GOT3 (cell line): ENCODE data around the gene ACBD7.

ENCODE experiments used
- DNase-seq: peaks from one replicate; lab custom pipeline; 2025; ENCODE audit warnings: mixed read lengths; lab: John Stamatoyannopoulos, UW

The ACBD7 gene

GRCh38 chr10:15091418-15091817 is 2.8 kb upstream of the ACBD7 start:
- DNase-seq: no peak

DNA sequence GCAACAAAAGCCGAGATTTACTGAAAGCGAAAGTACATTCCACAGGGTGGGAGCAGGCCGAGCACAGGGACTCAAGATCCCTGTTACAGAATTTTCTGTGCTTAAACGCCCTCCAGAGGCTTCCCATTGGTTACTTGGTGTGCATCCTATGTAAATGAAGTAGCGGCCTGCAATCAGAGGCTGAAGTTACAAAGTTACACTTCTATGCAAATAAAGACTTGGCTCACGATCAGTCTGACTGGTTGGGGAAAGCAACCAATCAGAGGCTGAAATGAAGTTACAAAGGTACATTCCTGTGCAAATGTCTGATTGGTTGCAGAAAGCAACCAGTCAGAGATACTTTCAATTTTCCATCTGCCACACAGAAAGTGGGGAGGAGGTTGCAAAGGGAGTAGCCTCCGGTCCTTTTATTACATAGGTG is 4.1 kb downstream of the ACBD7 start:
- peak; percentile 20 for DNase-seq

- no peak for DNase-seq
Measured at GRCh38 chr10:15083674-15084501, 4.7 kb downstream of the ACBD7 start.

DNA sequence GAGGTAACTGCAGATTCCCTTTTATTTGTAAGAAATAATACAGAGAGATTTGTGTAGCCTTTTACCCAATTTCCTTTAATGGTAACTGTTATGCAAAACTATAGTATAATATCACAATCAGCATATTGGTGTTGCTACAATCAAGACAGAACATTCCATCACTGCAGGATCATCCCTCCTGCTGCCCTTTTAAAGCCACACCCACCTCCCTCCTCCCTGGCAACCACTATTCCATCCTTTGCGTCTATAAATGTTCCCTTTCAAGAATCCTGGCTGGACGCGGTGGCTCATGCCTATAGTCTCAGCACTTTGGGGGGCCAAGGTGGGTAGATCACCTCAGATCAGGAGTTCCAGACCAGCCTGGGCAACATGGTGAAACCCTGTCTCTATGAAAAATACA is 13.2 kb downstream of the ACBD7 start:
- DNase-seq: no peak

DNA sequence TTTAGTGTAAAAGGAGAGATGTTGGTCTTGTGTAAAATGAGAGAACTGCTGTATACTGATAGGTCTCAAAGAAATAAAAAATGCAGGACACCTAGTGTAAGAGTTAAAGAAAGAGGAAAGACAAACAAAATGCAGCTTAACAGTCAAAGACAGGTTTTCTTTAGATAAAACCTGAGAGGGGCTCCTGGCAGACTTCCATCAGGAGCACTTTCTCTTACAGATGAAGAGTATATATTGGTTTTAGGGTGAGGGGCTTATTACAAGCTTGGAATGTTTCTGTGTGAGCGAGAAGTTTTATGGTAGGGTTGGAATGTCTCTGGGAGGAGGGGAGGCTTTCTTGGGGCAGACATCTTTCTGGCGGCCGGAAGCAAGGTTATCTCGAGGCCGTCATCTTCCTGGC is 16.2 kb downstream of the ACBD7 start:
- no peak for DNase-seq

DNA sequence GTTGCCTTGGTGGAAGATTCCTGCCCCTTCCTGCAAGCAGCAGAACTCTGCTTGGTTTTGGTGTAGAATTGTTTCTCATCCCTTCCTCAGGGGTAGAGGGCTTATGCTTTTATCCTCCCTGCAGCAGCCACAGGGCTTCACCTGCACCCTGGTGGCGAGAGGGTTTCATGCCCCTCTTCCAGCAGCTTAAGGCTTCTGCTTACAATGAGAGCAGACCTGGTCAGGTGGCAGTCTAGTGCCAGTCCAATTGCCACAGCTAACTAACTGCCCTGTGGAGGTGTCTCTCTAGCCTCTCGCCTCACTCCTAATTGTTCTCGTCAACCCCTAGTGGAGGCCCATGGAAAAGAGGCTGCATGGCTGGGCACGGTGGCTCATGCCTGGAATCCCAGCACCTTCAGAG is 19.3 kb downstream of the ACBD7 start:
- DNase-seq: no peak

GRCh38 chr10:15068802-15069201 is 19.8 kb downstream of the ACBD7 start:
- no peak for DNase-seq

- no peak for DNase-seq
Measured at GRCh38 chr10:15067154-15067553, 21.4 kb downstream of the ACBD7 start.

DNA sequence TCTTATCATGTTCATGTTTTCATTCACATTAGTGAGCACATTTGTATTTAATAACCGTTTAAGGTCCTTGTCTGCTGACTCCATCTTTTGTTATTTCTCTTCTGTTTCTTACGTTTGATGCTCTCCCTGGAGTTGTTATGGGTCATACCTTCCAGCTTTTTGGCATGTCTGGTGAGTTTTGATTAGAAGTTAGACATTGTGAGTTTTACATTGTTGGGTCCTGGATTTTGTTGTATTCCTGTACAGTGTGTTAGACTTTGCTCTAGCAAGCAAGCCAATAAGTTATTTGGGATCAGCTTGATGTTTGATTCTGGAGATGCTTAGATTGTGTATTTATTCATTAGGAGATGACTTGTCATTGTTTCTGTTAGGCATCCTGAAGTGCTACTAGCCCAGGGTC is 27.9 kb downstream of the ACBD7 start:
- no peak for DNase-seq

DNA sequence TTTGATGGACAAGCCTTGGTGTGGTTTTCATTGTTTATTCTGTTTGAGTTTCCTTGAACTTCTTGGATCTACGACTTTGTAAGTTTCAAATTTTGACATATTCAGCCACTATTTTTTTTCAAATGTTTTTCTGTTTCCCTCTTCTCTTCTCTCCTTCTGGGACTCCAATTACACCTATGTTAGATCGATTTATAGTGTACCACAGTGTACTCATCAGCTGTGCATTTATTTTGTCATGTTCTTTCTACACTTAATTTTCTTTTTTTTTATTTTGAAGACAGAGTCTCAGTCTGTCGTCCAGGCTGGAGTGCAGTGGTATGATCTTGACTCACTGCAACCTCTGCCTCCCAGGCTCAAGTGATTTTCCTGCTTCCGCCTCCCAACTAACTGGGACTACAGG is 28.7 kb downstream of the ACBD7 start:
- DNase-seq: no peak

GRCh38 chr10:15058689-15059088 is 29.9 kb downstream of the ACBD7 start:
- DNase-seq: no peak

GRCh38 chr10:15053061-15053460 is 35.5 kb downstream of the ACBD7 start:
- no peak for DNase-seq

DNA sequence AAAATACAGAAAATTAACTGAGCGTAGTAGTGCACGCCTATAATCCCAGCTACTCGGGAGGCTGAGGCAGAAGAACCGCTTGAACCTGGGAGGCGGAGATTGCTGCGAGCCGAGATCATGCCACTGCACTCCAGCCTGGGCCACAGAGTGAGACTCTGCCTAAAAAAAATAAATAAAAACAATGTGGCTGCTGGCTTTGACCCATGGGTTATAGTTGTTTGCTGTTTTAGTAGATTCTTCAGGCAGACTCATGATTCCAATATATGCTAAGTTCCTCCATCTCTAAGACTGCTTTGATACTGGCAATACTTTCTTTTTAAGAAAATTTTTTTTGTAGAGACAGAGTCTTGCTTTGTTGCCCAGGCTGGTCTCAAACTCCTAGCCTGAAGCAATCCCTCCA is 36.5 kb downstream of the ACBD7 start:
- DNase-seq: no peak

- no peak for DNase-seq
Measured at GRCh38 chr10:15049533-15049932, 39.0 kb downstream of the ACBD7 start.

GRCh38 chr10:15046626-15047025 is 42.0 kb downstream of the ACBD7 start:
- DNase-seq: no peak

GRCh38 chr10:15045380-15045779 is 43.2 kb downstream of the ACBD7 start:
- no peak for DNase-seq

DNA sequence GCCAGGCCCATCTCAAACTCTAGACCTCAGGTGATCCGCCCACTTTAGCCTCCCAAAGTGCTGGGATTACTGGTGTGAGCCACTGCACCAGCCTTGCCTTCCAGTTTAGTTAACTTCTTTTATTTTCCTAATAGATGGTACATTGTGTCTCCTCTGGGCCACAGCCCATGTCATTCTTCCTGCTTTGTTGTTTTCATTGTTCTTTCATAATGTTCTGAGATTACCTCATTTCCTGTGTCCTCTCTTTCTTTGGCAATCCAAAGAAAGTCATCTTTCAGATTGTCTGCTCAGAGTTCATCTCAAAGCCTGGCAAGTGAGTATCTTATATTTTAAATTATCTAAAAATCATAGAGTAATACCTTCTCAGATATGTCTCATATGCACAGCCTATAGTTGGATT is 44.9 kb downstream of the ACBD7 start, which contains the start of gene OLAH:
TSS of gene OLAH (plus strand) at position 270 of the 400 bp plus-strand sequence. CDS start 3,346 bp downstream, outside the sequence.
- DNase-seq: no peak

DNA sequence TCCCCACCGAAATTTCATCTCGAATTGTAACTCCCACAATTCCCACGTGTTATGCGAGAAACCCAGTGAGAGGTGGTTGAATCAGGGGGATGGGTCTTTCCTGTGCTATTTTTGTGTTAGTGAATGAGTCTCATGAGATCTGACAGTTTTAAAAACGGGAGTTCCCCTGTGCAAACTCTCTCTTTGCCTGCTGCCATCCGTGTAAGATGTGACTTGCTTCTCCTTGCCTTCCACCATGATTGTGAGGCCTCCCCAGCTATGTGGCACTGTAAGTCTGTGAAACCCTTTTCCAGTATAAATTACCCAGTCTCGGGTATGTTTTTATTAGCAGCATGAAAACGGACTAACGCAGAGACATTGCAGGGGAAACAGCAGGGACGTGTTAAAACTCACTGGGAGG is 50.2 kb downstream of the ACBD7 start:
- DNase-seq: no peak

GRCh38 chr10:15037691-15038090 is 50.9 kb downstream of the ACBD7 start:
- no peak for DNase-seq

- no peak for DNase-seq
Measured at GRCh38 chr10:15035385-15036301, 52.9 kb downstream of the ACBD7 start.

DNA sequence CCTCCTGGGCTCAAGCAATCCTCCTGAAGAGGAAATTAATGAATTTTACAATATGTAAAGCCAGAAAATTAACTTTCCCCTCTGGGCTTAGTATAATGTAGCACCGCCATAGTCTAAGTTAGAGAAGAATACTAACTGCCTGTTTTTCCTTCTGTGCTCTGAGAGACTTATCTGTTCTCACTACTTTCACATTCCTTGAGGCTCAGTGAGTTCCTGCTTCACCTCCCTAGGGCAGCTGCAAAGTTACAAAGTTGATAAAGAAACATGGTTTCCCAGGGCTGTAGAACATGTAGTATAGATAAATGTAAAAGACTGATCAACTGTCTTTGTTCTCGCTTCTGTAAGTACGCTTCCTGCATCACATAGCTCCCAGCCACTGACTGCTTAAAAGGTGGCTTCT is 60.8 kb downstream of the ACBD7 start:
- DNase-seq: no peak
